HEK293 (cell line): Measurements from ENCODE around the gene ZSWIM3.

Experiments used
- CTCF ChIA-PET: fragments of 350-600 bp; formaldehyde crosslinking; extraction: SDS; loops from one replicate; lab custom pipeline; 2021; ENCODE audit warnings: antibody characterized with exemption; lab: Yijun Ruan, JAX
- POLR2A ChIA-PET: fragments of 300-600 bp; formaldehyde crosslinking; extraction: SDS; loops from one replicate; lab custom pipeline; 2020; ENCODE audit warnings: antibody characterized with exemption, inconsistent platforms; lab: Yijun Ruan, JAX
- H3K27ac ChIP-seq: fragments of 200-500 bp; sonication (Bioruptor generic); 2 replicates; pipeline ENCODE4 v1.5.1; 2014; ENCODE audit warnings: low read depth, low read length, control low read depth, inconsistent platforms; ENCODE audit errors: extremely low read depth
- H3K36me3 ChIP-seq, 2 experiments: fragments of 200-500 bp in 1 of 2; sonication (Bioruptor generic) in 1 of 2; 1 replicate in 1 of 2; 2 replicates in 1 of 2; pipeline ENCODE4 v1.5.1; 2014 to 2017; ENCODE audit warnings: inconsistent platforms in 2 of 2, low read length in 2 of 2; ENCODE audit not compliant: control insufficient read depth in 2 of 2, insufficient read depth in 1 of 2
- H3K4me1 ChIP-seq: fragments of 200-500 bp; sonication (Bioruptor generic); 2 replicates; pipeline ENCODE4 v1.5.1; 2014; ENCODE audit warnings: mild to moderate bottlenecking, low read length, inconsistent platforms; ENCODE audit not compliant: control insufficient read depth, insufficient read depth
- H3K4me3 ChIP-seq: 2 replicates; pipeline ENCODE4 v1.5.1; 2011; ENCODE audit warnings: low read depth, mild to moderate bottlenecking, control low read depth, low read length, moderate library complexity
- H3K9me3 ChIP-seq: fragments of 200-500 bp; sonication (Bioruptor generic); 2 replicates; pipeline ENCODE4 v1.5.1; 2014; ENCODE audit warnings: low read depth, low read length, inconsistent platforms; ENCODE audit not compliant: control insufficient read depth, insufficient read depth
- GLI4 ChIP-seq: fragments of 450-650 bp; formaldehyde crosslinking; IDR thresholded peaks from 2 replicates; pipeline ENCODE4 v1.5.1; 2016; ENCODE audit warnings: missing biosample characterization, missing genetic modification characterization
- GLIS1 ChIP-seq: fragments of 450-650 bp; formaldehyde crosslinking; IDR thresholded peaks from 2 replicates; pipeline ENCODE4 v1.5.1; 2016; ENCODE audit warnings: missing biosample characterization, missing genetic modification characterization
- KLF1 ChIP-seq: fragments of 450-650 bp; formaldehyde crosslinking; IDR thresholded peaks from 2 replicates; pipeline ENCODE4 v1.5.1; 2016; ENCODE audit warnings: missing biosample characterization, missing genetic modification characterization
- KLF7 ChIP-seq: fragments of 450-650 bp; formaldehyde crosslinking; IDR thresholded peaks from 2 replicates; pipeline ENCODE4 v1.5.1; 2016; ENCODE audit warnings: missing biosample characterization, missing genetic modification characterization, borderline replicate concordance
- KLF9 ChIP-seq: fragments of 450-650 bp; formaldehyde crosslinking; IDR thresholded peaks from 2 replicates; pipeline ENCODE4 v1.5.1; 2016; ENCODE audit warnings: missing biosample characterization, missing genetic modification characterization, low read depth
- SETDB1 ChIP-seq: IDR thresholded peaks from one replicate; pipeline ENCODE4 v1.6.1; 2017; ENCODE audit warnings: mild to moderate bottlenecking, low read length, moderate library complexity, mixed read lengths; ENCODE audit not compliant: insufficient read length
- SP2 ChIP-seq: fragments of 450-650 bp; formaldehyde crosslinking; IDR thresholded peaks from 2 replicates; pipeline ENCODE4 v1.5.1; 2016; ENCODE audit warnings: missing biosample characterization, missing genetic modification characterization
- ZEB2 ChIP-seq: fragments of 450-650 bp; formaldehyde crosslinking; IDR thresholded peaks from 2 replicates; pipeline ENCODE4 v1.5.1; 2016; ENCODE audit warnings: missing biosample characterization, missing genetic modification characterization
- ZNF19 ChIP-seq: fragments of 450-650 bp; formaldehyde crosslinking; IDR thresholded peaks from 2 replicates; pipeline ENCODE4; 2016; ENCODE audit warnings: missing biosample characterization, missing genetic modification characterization, low read depth
- ZNF223 ChIP-seq: fragments of 450-650 bp; formaldehyde crosslinking; IDR thresholded peaks from 2 replicates; pipeline ENCODE4 v1.5.1; 2016; ENCODE audit warnings: missing biosample characterization, missing genetic modification characterization
- ZNF423 ChIP-seq: fragments of 450-650 bp; formaldehyde crosslinking; IDR thresholded peaks from 2 replicates; pipeline ENCODE4 v1.5.1; 2016; ENCODE audit warnings: missing biosample characterization, missing genetic modification characterization
- ZNF48 ChIP-seq: fragments of 450-650 bp; formaldehyde crosslinking; IDR thresholded peaks from 2 replicates; pipeline ENCODE4 v1.5.1; 2016; ENCODE audit warnings: missing biosample characterization, missing genetic modification characterization
- ZNF521 ChIP-seq: fragments of 450-650 bp; formaldehyde crosslinking; IDR thresholded peaks from 2 replicates; pipeline ENCODE4 v1.5.1; 2017; ENCODE audit warnings: missing biosample characterization, mild to moderate bottlenecking, missing genetic modification characterization
- ZNF560 ChIP-seq: fragments of 450-650 bp; formaldehyde crosslinking; IDR thresholded peaks from 2 replicates; pipeline ENCODE4 v1.5.1; 2017; ENCODE audit warnings: missing biosample characterization, missing genetic modification characterization, borderline replicate concordance
- ZNF600 ChIP-seq: fragments of 450-650 bp; formaldehyde crosslinking; IDR thresholded peaks from 2 replicates; pipeline ENCODE4 v1.5.1; 2016; ENCODE audit warnings: missing biosample characterization, missing genetic modification characterization
- ZNF621 ChIP-seq: fragments of 450-650 bp; formaldehyde crosslinking; IDR thresholded peaks from 2 replicates; pipeline ENCODE4 v1.5.1; 2017; ENCODE audit warnings: missing biosample characterization, missing genetic modification characterization
- ZNF626 ChIP-seq: fragments of 450-650 bp; sonication (Bioruptor Pico); formaldehyde crosslinking; IDR thresholded peaks from 2 replicates; pipeline ENCODE4 v1.5.1; 2018; ENCODE audit warnings: missing biosample characterization, missing genetic modification characterization, inconsistent platforms
- ZNF701 ChIP-seq: fragments of 450-650 bp; formaldehyde crosslinking; IDR thresholded peaks from 2 replicates; pipeline ENCODE4 v1.5.1; 2016; ENCODE audit warnings: missing biosample characterization, missing genetic modification characterization
- ZNF791 ChIP-seq: fragments of 450-650 bp; formaldehyde crosslinking; IDR thresholded peaks from 2 replicates; pipeline ENCODE4 v1.5.1; 2016; ENCODE audit warnings: missing biosample characterization, missing genetic modification characterization
- ZNF837 ChIP-seq: fragments of 450-650 bp; formaldehyde crosslinking; IDR thresholded peaks from 2 replicates; pipeline ENCODE4 v1.5.1; 2016; ENCODE audit warnings: missing biosample characterization, missing genetic modification characterization
- TF ChIP-seq, protein P1 (sequence below): fragments of 450-650 bp; formaldehyde crosslinking; IDR thresholded peaks from 2 replicates; pipeline ENCODE4 v1.5.1; 2016; ENCODE audit warnings: missing biosample characterization, missing genetic modification characterization
- TF ChIP-seq, protein P2 (sequence below): fragments of 450-650 bp; formaldehyde crosslinking; IDR thresholded peaks from 2 replicates; pipeline ENCODE4 v1.5.1; 2016; ENCODE audit warnings: missing biosample characterization, missing genetic modification characterization
- TF ChIP-seq, protein P3 (sequence below): fragments of 450-650 bp; formaldehyde crosslinking; IDR thresholded peaks from 2 replicates; pipeline ENCODE4 v1.5.1; 2016; ENCODE audit warnings: missing biosample characterization, missing genetic modification characterization
- TF ChIP-seq, protein P4 (sequence below): fragments of 450-650 bp; IDR thresholded peaks from 2 replicates; pipeline ENCODE4 v1.5.1; 2018; ENCODE audit warnings: missing biosample characterization, missing genetic modification characterization
- TF ChIP-seq, protein P5 (sequence below): fragments of 450-650 bp; formaldehyde crosslinking; IDR thresholded peaks from 2 replicates; pipeline ENCODE4 v1.5.1; 2017; ENCODE audit warnings: missing biosample characterization, missing genetic modification characterization
- TF ChIP-seq, protein P6 (sequence below): fragments of 450-650 bp; IDR thresholded peaks from 2 replicates; pipeline ENCODE4 v1.5.1; 2018; ENCODE audit warnings: missing biosample characterization, mild to moderate bottlenecking, missing genetic modification characterization

Gene ZSWIM3

DNA sequence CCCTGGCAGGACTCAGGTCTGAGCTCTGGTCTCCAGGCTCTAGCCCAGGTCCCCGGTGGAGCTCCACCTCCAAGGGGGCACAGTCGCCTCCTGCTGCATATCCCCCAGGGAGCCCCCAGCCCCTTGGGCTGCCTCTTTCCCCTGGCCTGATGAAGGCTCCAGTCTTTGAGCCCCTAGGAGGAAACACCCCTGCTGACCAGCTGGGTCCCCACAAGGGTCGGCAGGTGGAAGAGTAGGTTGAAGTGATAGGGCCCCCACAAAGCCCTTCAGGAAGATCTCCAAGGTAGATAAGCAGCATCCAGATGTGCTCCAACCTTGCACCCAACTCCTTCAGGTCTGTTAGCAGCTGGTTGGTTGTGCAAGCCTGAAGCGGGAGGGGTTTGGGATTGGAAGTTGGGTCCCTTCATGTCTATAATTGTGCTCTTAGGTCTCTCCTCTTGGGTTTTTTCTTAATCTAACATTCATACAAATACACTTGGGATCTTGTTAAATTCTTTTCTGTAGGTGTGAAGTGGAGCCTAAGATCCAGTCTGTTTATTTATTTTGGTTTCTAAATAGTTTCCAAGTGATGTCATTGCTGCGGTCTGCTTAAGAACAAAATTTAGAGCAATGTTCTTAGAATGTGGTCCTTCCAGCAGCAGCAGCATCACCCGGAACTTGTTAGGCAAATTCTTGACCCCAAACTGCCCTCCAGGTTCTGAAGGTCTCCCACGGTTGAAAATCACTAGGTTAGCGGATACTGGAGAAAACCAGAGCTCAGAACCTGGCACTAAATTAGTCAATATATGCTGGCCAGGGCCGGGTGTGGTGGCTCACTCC lies 39.8 kb upstream of the ZSWIM3 start:
- Histone ChIP-seq H3K4me3 (no peak overlapping the region), H3K9me3 (no peaks in the 10 kb centered on the region), H3K36me3 (peaks cover 0 to 47% of the 10 kb centered on the region in 2 experiments; a peak in 2 of 3 replicates), H3K27ac (peak overlapping the region; percentile 21; the same call in 1 of the 2 replicates), H3K4me1 (peaks cover 7% of the 10 kb centered on the region; the same call in 1 of the 2 replicates)
- CTCF ChIA-PET = interaction anchor here (0.8 to 4.3 kb wide), 2 partner anchors 17 to 159 kb away, joined by 4 to 21 read pairs; no protein-coding TSS in a partner anchor
- POLR2A ChIA-PET = interaction anchor here (0.9 to 1.2 kb wide), 5 partner anchors 8 to 116 kb away, joined by 3 to 5 read pairs (median 3); partner anchors contain the start of genes PCIF1 and ZSWIM1
- TF ChIP-seq, protein P1, sequence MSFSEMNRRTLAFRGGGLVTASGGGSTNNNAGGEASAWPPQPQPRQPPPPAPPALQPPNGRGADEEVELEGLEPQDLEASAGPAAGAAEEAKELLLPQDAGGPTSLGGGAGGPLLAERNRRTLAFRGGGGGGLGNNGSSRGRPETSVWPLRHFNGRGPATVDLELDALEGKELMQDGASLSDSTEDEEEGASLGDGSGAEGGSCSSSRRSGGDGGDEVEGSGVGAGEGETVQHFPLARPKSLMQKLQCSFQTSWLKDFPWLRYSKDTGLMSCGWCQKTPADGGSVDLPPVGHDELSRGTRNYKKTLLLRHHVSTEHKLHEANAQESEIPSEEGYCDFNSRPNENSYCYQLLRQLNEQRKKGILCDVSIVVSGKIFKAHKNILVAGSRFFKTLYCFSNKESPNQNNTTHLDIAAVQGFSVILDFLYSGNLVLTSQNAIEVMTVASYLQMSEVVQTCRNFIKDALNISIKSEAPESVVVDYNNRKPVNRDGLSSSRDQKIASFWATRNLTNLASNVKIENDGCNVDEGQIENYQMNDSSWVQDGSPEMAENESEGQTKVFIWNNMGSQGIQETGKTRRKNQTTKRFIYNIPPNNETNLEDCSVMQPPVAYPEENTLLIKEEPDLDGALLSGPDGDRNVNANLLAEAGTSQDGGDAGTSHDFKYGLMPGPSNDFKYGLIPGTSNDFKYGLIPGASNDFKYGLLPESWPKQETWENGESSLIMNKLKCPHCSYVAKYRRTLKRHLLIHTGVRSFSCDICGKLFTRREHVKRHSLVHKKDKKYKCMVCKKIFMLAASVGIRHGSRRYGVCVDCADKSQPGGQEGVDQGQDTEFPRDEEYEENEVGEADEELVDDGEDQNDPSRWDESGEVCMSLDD (tag by site-specific recombination) = no peak; the same call in 1 of the 2 replicates
- TF ChIP-seq ZNF423 (tag by site-specific recombination) (no peak), ZNF837 (tag by site-specific recombination) (no peak), ZNF48 (tag by site-specific recombination) (no peak), ZNF701 (tag by site-specific recombination) (no peak), ZNF626 (no peak), ZNF521 (no peak), SP2 (tag by site-specific recombination) (no peak), ZNF621 (tag by site-specific recombination) (no peak), KLF9 (tag by site-specific recombination) (no peak), ZNF791 (tag by site-specific recombination) (no peak), ZNF223 (tag by site-specific recombination) (no peak), ZEB2 (peak; percentile 71; the same call in 1 of the 2 replicates), ZNF19 (tag by site-specific recombination) (no peak), KLF1 (tag by site-specific recombination) (peak; percentile 12; the same call in 1 of the 2 replicates), ZNF560 (no peak), GLI4 (tag by site-specific recombination) (no peak), GLIS1 (tag by site-specific recombination) (peak; percentile 96), ZNF600 (no peak), KLF7 (tag by site-specific recombination) (no peak), SETDB1 (no peak)
- TF ChIP-seq, protein P2, sequence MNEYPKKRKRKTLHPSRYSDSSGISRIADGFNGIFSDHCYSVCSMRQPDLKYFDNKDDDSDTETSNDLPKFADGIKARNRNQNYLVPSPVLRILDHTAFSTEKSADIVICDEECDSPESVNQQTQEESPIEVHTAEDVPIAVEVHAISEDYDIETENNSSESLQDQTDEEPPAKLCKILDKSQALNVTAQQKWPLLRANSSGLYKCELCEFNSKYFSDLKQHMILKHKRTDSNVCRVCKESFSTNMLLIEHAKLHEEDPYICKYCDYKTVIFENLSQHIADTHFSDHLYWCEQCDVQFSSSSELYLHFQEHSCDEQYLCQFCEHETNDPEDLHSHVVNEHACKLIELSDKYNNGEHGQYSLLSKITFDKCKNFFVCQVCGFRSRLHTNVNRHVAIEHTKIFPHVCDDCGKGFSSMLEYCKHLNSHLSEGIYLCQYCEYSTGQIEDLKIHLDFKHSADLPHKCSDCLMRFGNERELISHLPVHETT (tag by site-specific recombination) = peak; percentile 54; the same call in 1 of the 2 replicates
- TF ChIP-seq, protein P3, sequence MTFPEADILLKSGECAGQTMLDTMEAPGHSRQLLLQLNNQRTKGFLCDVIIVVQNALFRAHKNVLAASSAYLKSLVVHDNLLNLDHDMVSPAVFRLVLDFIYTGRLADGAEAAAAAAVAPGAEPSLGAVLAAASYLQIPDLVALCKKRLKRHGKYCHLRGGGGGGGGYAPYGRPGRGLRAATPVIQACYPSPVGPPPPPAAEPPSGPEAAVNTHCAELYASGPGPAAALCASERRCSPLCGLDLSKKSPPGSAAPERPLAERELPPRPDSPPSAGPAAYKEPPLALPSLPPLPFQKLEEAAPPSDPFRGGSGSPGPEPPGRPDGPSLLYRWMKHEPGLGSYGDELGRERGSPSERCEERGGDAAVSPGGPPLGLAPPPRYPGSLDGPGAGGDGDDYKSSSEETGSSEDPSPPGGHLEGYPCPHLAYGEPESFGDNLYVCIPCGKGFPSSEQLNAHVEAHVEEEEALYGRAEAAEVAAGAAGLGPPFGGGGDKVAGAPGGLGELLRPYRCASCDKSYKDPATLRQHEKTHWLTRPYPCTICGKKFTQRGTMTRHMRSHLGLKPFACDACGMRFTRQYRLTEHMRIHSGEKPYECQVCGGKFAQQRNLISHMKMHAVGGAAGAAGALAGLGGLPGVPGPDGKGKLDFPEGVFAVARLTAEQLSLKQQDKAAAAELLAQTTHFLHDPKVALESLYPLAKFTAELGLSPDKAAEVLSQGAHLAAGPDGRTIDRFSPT (tag by site-specific recombination) = no peak
- TF ChIP-seq, protein P4, sequence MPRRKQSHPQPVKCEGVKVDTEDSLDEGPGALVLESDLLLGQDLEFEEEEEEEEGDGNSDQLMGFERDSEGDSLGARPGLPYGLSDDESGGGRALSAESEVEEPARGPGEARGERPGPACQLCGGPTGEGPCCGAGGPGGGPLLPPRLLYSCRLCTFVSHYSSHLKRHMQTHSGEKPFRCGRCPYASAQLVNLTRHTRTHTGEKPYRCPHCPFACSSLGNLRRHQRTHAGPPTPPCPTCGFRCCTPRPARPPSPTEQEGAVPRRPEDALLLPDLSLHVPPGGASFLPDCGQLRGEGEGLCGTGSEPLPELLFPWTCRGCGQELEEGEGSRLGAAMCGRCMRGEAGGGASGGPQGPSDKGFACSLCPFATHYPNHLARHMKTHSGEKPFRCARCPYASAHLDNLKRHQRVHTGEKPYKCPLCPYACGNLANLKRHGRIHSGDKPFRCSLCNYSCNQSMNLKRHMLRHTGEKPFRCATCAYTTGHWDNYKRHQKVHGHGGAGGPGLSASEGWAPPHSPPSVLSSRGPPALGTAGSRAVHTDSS (tag by site-specific recombination) = no peak
- TF ChIP-seq, protein P5, sequence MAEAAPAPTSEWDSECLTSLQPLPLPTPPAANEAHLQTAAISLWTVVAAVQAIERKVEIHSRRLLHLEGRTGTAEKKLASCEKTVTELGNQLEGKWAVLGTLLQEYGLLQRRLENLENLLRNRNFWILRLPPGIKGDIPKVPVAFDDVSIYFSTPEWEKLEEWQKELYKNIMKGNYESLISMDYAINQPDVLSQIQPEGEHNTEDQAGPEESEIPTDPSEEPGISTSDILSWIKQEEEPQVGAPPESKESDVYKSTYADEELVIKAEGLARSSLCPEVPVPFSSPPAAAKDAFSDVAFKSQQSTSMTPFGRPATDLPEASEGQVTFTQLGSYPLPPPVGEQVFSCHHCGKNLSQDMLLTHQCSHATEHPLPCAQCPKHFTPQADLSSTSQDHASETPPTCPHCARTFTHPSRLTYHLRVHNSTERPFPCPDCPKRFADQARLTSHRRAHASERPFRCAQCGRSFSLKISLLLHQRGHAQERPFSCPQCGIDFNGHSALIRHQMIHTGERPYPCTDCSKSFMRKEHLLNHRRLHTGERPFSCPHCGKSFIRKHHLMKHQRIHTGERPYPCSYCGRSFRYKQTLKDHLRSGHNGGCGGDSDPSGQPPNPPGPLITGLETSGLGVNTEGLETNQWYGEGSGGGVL (tag by site-specific recombination) = no peak
- TF ChIP-seq, protein P6, sequence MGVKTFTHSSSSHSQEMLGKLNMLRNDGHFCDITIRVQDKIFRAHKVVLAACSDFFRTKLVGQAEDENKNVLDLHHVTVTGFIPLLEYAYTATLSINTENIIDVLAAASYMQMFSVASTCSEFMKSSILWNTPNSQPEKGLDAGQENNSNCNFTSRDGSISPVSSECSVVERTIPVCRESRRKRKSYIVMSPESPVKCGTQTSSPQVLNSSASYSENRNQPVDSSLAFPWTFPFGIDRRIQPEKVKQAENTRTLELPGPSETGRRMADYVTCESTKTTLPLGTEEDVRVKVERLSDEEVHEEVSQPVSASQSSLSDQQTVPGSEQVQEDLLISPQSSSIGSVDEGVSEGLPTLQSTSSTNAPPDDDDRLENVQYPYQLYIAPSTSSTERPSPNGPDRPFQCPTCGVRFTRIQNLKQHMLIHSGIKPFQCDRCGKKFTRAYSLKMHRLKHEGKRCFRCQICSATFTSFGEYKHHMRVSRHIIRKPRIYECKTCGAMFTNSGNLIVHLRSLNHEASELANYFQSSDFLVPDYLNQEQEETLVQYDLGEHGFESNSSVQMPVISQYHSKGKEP (tag by site-specific recombination) = no peak
